ENCODE data around the gene BSCL2.

- TF ChIP-seq, protein P1, sequence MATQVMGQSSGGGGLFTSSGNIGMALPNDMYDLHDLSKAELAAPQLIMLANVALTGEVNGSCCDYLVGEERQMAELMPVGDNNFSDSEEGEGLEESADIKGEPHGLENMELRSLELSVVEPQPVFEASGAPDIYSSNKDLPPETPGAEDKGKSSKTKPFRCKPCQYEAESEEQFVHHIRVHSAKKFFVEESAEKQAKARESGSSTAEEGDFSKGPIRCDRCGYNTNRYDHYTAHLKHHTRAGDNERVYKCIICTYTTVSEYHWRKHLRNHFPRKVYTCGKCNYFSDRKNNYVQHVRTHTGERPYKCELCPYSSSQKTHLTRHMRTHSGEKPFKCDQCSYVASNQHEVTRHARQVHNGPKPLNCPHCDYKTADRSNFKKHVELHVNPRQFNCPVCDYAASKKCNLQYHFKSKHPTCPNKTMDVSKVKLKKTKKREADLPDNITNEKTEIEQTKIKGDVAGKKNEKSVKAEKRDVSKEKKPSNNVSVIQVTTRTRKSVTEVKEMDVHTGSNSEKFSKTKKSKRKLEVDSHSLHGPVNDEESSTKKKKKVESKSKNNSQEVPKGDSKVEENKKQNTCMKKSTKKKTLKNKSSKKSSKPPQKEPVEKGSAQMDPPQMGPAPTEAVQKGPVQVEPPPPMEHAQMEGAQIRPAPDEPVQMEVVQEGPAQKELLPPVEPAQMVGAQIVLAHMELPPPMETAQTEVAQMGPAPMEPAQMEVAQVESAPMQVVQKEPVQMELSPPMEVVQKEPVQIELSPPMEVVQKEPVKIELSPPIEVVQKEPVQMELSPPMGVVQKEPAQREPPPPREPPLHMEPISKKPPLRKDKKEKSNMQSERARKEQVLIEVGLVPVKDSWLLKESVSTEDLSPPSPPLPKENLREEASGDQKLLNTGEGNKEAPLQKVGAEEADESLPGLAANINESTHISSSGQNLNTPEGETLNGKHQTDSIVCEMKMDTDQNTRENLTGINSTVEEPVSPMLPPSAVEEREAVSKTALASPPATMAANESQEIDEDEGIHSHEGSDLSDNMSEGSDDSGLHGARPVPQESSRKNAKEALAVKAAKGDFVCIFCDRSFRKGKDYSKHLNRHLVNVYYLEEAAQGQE (IDR thresholded peaks at IDR 0.05; ENCODE audit: insufficient read depth in 1 of 2, low read depth in 2 of 2, low read length in 2 of 2) = no peak
- TF ChIP-seq POLR2AphosphoS5 (IDR thresholded peaks at IDR 0.05; ENCODE audit: low read depth, low read length) (no peak), TAF1 (IDR thresholded peaks at IDR 0.05; ENCODE audit: borderline replicate concordance, insufficient read depth, low read length) (no peak), SIN3A (IDR thresholded peaks at IDR 0.05; ENCODE audit: borderline replicate concordance, insufficient read depth, low read length) (no peak), FOXP2 (optimal IDR thresholded peaks at IDR 0.05; ENCODE audit: borderline replicate concordance, extremely low read depth, extremely low read length, insufficient read depth) (no peak)
Measured at GRCh38 chr11:62677714-62678113, 29.5 kb downstream of the BSCL2 start.
